MG63 (cell line): ENCODE measurements around the gene JAZF1. TPM values are rescaled to one million over a fixed set of nuclear protein-coding genes. Genes with fewer than 3 reads are reported as not detected.

Source experiments
- DNase-seq: peaks from one replicate; pipeline ENCODE4 v3.0.0-alpha.2; 2020
- H3K27me3 ChIP-seq: fragments of 250-450 bp; sonication (Bioruptor Pico); 2 replicates; pipeline ENCODE4 v1.5.1; 2020; ENCODE audit warnings: mild to moderate bottlenecking, moderate library complexity
- H3K36me3 ChIP-seq: fragments of 250-450 bp; sonication (Bioruptor Pico); 2 replicates; pipeline ENCODE4 v1.5.1; 2020; ENCODE audit warnings: mild to moderate bottlenecking, moderate library complexity
- H3K4me3 ChIP-seq: fragments of 250-450 bp; sonication (Bioruptor Pico); 2 replicates; pipeline ENCODE4 v1.5.1; 2020; ENCODE audit warnings: mild to moderate bottlenecking, moderate library complexity
- H3K9me3 ChIP-seq: fragments of 250-450 bp; sonication (Bioruptor Pico); 2 replicates; pipeline ENCODE4 v1.5.1; 2020; ENCODE audit warnings: mild to moderate bottlenecking, moderate library complexity
- total RNA-seq: library from RNA; depleted of rRNA; stranded (reverse); fragments of >200 nt; shearing (Covaris generic); gene quantifications from 2 replicates; pipeline ENCODE4 v1.2.3, GENCODE V29; 2014; ENCODE audit warnings: low replicate concordance

JAZF1 gene
- total RNA-seq, 1 experiment from 2014 or later, result 7.6 TPM

GRCh38 chr7:28083164-28083997 lies 97.2 kb downstream of the JAZF1 start:
- no peaks in the 10 kb centered on the region for H3K9me3 ChIP-seq
- peak; percentile 29 for DNase-seq
- H3K4me3 ChIP-seq, result no peak overlapping the region
- H3K27me3 ChIP-seq, result no peaks in the 10 kb centered on the region
- H3K36me3 ChIP-seq, result no peaks in the 10 kb centered on the region

DNA sequence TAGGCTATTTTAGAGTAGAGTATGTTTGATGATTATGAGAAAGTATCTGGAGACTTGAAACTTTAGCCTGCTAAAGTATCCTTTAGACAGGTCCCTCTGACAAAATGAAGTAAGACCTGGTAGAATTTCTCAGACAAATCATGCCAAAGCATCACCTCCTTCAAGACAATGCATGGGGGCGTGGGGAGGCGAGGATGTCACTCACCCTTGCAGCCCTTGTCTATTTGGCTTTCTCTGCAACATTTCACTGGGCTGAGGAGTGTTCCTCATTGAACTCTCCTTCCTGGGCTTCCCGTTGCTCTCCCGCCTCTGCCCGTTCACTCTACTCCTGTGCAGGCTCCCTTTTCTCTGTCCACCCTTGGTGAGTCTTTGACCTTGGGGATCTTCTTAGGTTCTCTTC lies 98.5 kb downstream of the JAZF1 start:
- Histone ChIP-seq H3K9me3 (no peaks in the 10 kb centered on the region), H3K36me3 (no peaks in the 10 kb centered on the region; the same call in 1 of the 2 replicates)
- DNase-seq, result no peak

GRCh38 chr7:28081016-28081415 lies 99.6 kb downstream of the JAZF1 start:
- H3K27me3 ChIP-seq, result no peaks in the 10 kb centered on the region
- H3K36me3 ChIP-seq, result no peaks in the 10 kb centered on the region; the same call in 1 of the 2 replicates
- no peak for DNase-seq
- H3K4me3 ChIP-seq, result no peak overlapping the region
- H3K9me3 ChIP-seq, result no peaks in the 10 kb centered on the region

More for the DNA sequence above, 98.5 kb downstream of the JAZF1 start:
- Histone ChIP-seq H3K4me3 (no peak overlapping the region), H3K27me3 (no peaks in the 10 kb centered on the region)

DNA sequence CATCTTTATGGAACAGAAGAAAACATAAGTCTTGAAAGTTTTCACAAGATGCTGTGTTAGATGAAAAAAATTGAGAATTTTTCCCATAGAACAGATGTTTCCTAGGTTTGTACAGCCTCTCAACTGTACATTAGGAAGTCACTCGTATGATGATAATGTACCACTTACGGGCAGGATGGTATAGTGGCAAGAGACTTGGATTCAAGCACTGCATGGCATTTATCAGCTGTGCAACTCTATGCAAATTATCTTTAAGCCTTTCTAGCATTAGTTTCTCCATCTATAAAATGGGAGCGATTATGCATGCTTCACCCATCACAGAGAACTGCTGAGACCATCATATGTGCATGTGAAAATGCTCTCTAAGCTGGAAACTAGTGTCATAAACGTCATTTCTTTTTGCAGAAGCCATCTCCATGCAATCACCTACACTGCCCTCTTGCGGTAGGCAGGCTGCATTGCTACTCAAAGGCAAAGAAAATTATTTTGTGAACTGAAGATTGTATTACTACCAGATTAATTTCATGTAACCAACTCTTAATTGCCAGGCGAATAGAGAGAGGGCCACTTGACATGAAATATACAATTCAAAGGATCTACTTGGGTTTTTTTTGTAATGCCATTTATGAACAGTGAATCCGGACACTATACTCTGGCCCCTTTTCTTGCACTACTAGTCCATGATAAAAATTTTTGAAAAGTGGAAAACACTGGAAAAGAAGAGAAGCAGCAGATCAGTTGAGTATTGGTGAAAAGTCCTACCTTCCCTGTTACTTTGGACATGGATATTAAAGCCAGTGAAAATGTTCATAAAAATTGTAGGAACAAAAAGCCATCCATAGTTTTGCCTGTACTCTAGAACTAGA lies 102.3 kb downstream of the JAZF1 start:
- no peaks in the 10 kb centered on the region; the same call in 1 of the 2 replicates for H3K36me3 ChIP-seq
- peak; percentile 24 for DNase-seq
- no peaks in the 10 kb centered on the region for H3K27me3 ChIP-seq
- H3K4me3 ChIP-seq, result no peak overlapping the region
- H3K9me3 ChIP-seq, result no peaks in the 10 kb centered on the region

- no peak for DNase-seq
Measured at GRCh38 chr7:28077616-28078015, 103.0 kb downstream of the JAZF1 start.

GRCh38 chr7:28076423-28077200 lies 104.0 kb downstream of the JAZF1 start:
- Histone ChIP-seq H3K4me3 (no peak overlapping the region), H3K36me3 (no peaks in the 10 kb centered on the region; the same call in 1 of the 2 replicates), H3K9me3 (no peaks in the 10 kb centered on the region), H3K27me3 (no peaks in the 10 kb centered on the region)
- DNase-seq, result no peak

More at GRCh38 chr7:28077616-28078015, 103.0 kb downstream of the JAZF1 start:
- Histone ChIP-seq H3K4me3 (no peak overlapping the region), H3K36me3 (no peaks in the 10 kb centered on the region; the same call in 1 of the 2 replicates), H3K27me3 (no peaks in the 10 kb centered on the region), H3K9me3 (no peaks in the 10 kb centered on the region)

- no peak for DNase-seq
- no peak overlapping the region for H3K4me3 ChIP-seq
- H3K9me3 ChIP-seq, result no peaks in the 10 kb centered on the region
- H3K36me3 ChIP-seq, result no peaks in the 10 kb centered on the region; the same call in 1 of the 2 replicates
- H3K27me3 ChIP-seq, result no peaks in the 10 kb centered on the region
Measured at GRCh38 chr7:28075674-28076358, 104.8 kb downstream of the JAZF1 start.

DNA sequence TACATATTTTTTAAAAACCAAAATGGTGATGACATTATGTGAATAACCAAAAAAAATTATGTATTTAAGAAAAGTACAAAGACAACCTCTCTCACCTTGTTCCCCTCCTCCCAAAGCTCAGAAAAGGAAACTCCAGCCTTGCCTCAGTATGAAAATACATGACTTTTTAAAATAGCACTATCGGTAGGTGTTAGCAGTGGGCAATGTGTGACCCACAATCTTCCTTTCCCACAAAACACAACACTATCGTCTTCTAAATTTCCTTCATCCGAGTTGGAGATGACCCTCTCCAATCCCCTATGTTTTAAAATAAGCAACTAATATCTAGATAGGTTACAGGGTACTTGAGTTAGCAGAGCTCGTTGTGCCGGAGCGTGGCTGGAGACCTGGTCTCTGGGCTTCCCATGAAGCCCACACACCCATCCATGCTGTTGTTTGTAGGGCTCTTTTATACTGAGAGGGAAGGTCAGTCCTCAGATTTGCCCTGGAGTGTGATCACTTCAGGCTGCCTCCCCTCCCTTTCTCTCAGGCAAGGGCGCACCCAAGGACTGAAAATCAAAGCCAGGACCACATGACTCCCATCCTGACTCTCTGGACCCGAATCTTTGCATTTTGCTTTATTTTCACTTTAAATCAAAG lies 107.6 kb downstream of the JAZF1 start:
- H3K9me3 ChIP-seq, result no peaks in the 10 kb centered on the region
- H3K27me3 ChIP-seq, result no peaks in the 10 kb centered on the region
- no peak for DNase-seq
- H3K36me3 ChIP-seq, result no peaks in the 10 kb centered on the region; the same call in 1 of the 2 replicates
- no peak overlapping the region for H3K4me3 ChIP-seq

- H3K36me3 ChIP-seq, result no peaks in the 10 kb centered on the region
- no peaks in the 10 kb centered on the region for H3K9me3 ChIP-seq
- no peak for DNase-seq
- H3K27me3 ChIP-seq, result no peaks in the 10 kb centered on the region
- peak overlapping the region; percentile 35 for H3K4me3 ChIP-seq
Measured at GRCh38 chr7:28071570-28071969, 109.0 kb downstream of the JAZF1 start.

- H3K36me3 ChIP-seq, result no peaks in the 10 kb centered on the region
- H3K27me3 ChIP-seq, result no peaks in the 10 kb centered on the region
- no peak overlapping the region for H3K4me3 ChIP-seq
- DNase-seq, result no peak
- H3K9me3 ChIP-seq, result no peaks in the 10 kb centered on the region
Measured at GRCh38 chr7:28070297-28071055, 110.1 kb downstream of the JAZF1 start.

GRCh38 chr7:28069807-28070206 lies 110.8 kb downstream of the JAZF1 start:
- no peak overlapping the region for H3K4me3 ChIP-seq
- DNase-seq, result no peak

DNA sequence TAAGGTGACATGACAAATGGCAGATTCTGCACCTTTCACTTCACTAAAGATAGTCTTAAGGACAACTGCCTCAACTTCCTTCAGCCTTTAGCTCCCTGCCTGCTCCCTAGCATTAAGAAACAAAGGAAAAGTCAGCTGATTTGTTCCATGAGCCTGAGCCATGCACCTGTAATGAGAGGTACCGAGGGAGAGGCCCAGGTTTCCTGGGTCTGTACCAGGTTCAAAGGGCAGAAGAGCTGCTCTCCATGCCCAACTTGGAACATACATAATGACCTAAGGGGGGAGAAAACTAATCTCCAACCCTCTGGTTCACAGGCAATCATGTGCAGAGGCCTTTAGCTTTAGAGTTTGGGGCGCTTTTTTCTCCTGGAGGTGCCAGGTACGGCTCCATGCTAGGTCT lies 111.2 kb downstream of the JAZF1 start:
- Histone ChIP-seq H3K9me3 (no peaks in the 10 kb centered on the region), H3K27me3 (no peaks in the 10 kb centered on the region), H3K36me3 (no peaks in the 10 kb centered on the region), H3K4me3 (no peak overlapping the region)
- DNase-seq, result no peak

More at GRCh38 chr7:28069807-28070206, 110.8 kb downstream of the JAZF1 start:
- no peaks in the 10 kb centered on the region for H3K27me3 ChIP-seq
- H3K36me3 ChIP-seq, result no peaks in the 10 kb centered on the region
- H3K9me3 ChIP-seq, result no peaks in the 10 kb centered on the region

- no peak for DNase-seq
- H3K36me3 ChIP-seq, result no peaks in the 10 kb centered on the region
- H3K27me3 ChIP-seq, result no peaks in the 10 kb centered on the region
- H3K9me3 ChIP-seq, result no peaks in the 10 kb centered on the region
- H3K4me3 ChIP-seq, result no peak overlapping the region
Measured at GRCh38 chr7:28068811-28069216, 111.8 kb downstream of the JAZF1 start.

DNA sequence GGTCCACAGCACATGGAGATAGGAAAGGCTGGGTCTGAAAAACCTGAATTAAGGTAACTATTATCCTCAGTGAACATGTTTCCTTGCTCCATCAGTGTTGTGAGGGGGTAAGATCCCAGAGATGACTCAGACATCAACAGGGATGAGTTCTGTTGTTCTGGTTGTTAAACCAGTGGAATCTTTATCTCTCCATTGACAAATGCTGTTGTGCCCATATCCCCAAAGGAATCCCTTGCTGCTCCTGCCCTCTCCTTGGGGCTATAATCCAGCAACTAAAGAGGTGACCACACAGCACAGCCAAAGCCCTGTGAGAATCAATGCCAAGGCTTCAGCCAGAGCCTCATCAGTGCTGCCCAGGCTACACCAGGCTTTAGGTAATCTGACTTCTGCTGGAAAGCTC lies 113.4 kb downstream of the JAZF1 start:
- no peak for DNase-seq
- Histone ChIP-seq H3K9me3 (no peaks in the 10 kb centered on the region), H3K27me3 (no peaks in the 10 kb centered on the region), H3K4me3 (no peak overlapping the region), H3K36me3 (no peaks in the 10 kb centered on the region)

- no peaks in the 10 kb centered on the region for H3K9me3 ChIP-seq
- H3K27me3 ChIP-seq, result no peaks in the 10 kb centered on the region
- no peak overlapping the region for H3K4me3 ChIP-seq
- no peak for DNase-seq
- no peaks in the 10 kb centered on the region for H3K36me3 ChIP-seq
Measured at GRCh38 chr7:28065721-28066285, 114.8 kb downstream of the JAZF1 start.
